ENCODE measurements around the gene TMEM131L.

DNA sequence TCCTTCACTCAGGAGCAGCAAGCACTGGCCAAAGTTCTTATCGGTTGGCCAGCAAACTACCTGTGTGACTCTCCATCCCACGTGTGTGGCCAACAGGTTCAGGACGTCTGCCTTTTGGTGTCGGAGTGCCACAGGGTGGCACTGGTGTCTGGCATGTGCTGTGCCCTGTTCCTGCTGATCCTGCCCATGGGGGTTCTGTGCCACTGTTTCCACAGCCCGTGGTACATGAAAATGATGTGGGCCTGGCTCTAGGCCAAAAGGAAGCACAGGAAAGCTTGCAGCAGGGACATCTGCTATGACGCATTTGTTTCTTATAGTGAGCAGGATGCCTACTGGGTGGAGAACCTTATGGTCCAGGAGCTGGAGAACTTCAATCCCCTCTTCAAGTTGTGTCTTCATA is 213.3 kb downstream of the TMEM131L start:
- TF ChIP-seq, protein P1, sequence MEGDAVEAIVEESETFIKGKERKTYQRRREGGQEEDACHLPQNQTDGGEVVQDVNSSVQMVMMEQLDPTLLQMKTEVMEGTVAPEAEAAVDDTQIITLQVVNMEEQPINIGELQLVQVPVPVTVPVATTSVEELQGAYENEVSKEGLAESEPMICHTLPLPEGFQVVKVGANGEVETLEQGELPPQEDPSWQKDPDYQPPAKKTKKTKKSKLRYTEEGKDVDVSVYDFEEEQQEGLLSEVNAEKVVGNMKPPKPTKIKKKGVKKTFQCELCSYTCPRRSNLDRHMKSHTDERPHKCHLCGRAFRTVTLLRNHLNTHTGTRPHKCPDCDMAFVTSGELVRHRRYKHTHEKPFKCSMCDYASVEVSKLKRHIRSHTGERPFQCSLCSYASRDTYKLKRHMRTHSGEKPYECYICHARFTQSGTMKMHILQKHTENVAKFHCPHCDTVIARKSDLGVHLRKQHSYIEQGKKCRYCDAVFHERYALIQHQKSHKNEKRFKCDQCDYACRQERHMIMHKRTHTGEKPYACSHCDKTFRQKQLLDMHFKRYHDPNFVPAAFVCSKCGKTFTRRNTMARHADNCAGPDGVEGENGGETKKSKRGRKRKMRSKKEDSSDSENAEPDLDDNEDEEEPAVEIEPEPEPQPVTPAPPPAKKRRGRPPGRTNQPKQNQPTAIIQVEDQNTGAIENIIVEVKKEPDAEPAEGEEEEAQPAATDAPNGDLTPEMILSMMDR (IDR thresholded peaks at IDR 0.05), result no peak
- TF ChIP-seq POLR2A (IDR thresholded peaks at IDR 0.05) (no peak), POLR2AphosphoS5 (IDR thresholded peaks at IDR 0.05) (no peak)
